ENCODE measurements around the gene CDK9. TPM values are rescaled to one million over a fixed set of nuclear protein-coding genes. Genes with fewer than 3 reads are reported as not detected.

Gene CDK9
- total and polyA plus RNA-seq, 10 of the 15 experiments (the other 5 are each of a cell fraction or from before 2014, with no cell fraction given): 7.3 to 92.6 (median 51.6) TPM

GRCh38 chr9:127771570-127772189 is 14.2 kb upstream of the CDK9 start:
- TF ChIP-seq HDGF (IDR thresholded peaks at IDR 0.05) (no peak), ZNF384 (IDR thresholded peaks at IDR 0.05; ENCODE audit: borderline replicate concordance, low read depth, low read length) (no peak), EGR1 (IDR thresholded peaks at IDR 0.05; ENCODE audit: borderline replicate concordance in 1 of 2, low read depth in 2 of 2, low read length in 2 of 2) (no peak), SP1 (IDR thresholded peaks at IDR 0.05; ENCODE audit: low read depth, low read length) (no peak), E2F8 (IDR thresholded peaks at IDR 0.05; ENCODE audit: low read depth, partially characterized antibody) (no peak), RCOR1 (conservative IDR thresholded peaks at IDR 0.05; ENCODE audit: low read depth, low read length) (no peak), MYB (IDR thresholded peaks at IDR 0.05; ENCODE audit: borderline replicate concordance, low read depth, low read length) (no peak), ZBED1 (IDR thresholded peaks at IDR 0.05; ENCODE audit: borderline replicate concordance) (no peak), ZBTB4 (CRISPR knock-in tag; IDR thresholded peaks at IDR 0.05) (no peak), SIX5 (IDR thresholded peaks at IDR 0.05; ENCODE audit: low read depth, low read length, severe bottlenecking) (no peak), JUNB (IDR thresholded peaks at IDR 0.05) (no peak), CREM (IDR thresholded peaks at IDR 0.05; ENCODE audit: low read depth) (no peak), NR2C2 (IDR thresholded peaks at IDR 0.05; ENCODE audit: borderline replicate concordance, control insufficient read depth, insufficient read length, low read depth) (no peak), ZNF207 (IDR thresholded peaks at IDR 0.05; ENCODE audit: borderline replicate concordance) (no peak), BCL11A (IDR thresholded peaks at IDR 0.05; ENCODE audit: low read depth, low read length) (no peak), PAX5 (IDR thresholded peaks at IDR 0.05; ENCODE audit: borderline replicate concordance, low read depth, low read length) (no peak), POLR2AphosphoS2 (IDR thresholded peaks at IDR 0.05; ENCODE audit: low read depth, low read length) (no peak)
- 15% methylated on average over 7 of the region's 19 CpGs for WGBS (ENCODE audit: insufficient coverage, insufficient replicate concordance, low lambda C conversion rate, missing lambda C conversion rate)
- peak overlapping the region; percentile 37; the same call in 1 of the 2 replicates for H3K4me3 ChIP-seq
- H3K9ac ChIP-seq (ENCODE audit: control insufficient read depth, insufficient read depth, low read length): no peak overlapping the region
- H4K20me1 ChIP-seq (ENCODE audit: control insufficient read depth, insufficient read depth): peaks cover 3% of the 10 kb centered on the region; the same call in 1 of the 2 replicates
- peaks cover 24% of the 10 kb centered on the region for H3K4me1 ChIP-seq (ENCODE audit: control insufficient read depth, insufficient read depth, low read length)
- peak overlapping the region; percentile 28; the same call in 1 of the 2 replicates for H3K27ac ChIP-seq (ENCODE audit: control insufficient read depth, insufficient read depth)
- H2AFZ ChIP-seq (ENCODE audit: control insufficient read depth, low read depth, low read length): peak overlapping the region; percentile 37
- no peak for FAIRE-seq
- intact Hi-C loops (cut with micrococcal nuclease; ENCODE audit: unreplicated experiment): no loop called here
- ATAC-seq: no peak
- in situ Hi-C loops (cut with MboI): no loop called here
- SMC1A ChIA-PET (ENCODE audit: uncharacterized antibody, unreplicated experiment): interaction anchor here (0.6 to 1.9 kb wide), 8 partner anchors 8 to 150 kb away, joined by 3 to 26 read pairs (median 4); partner anchors contain the start of genes CDK9 and TOR2A
- CTCF ChIA-PET: interaction anchor here (0.5 to 9.2 kb wide), 9 partner anchors 10 to 161 kb away, joined by 3 to 75 read pairs (median 4); partner anchors contain the start of genes CDK9, ST6GALNAC4 and TOR2A
- H3K4me2 ChIP-seq (ENCODE audit: control insufficient read depth, insufficient read depth): peak overlapping the region; percentile 65
- DNase-seq (ENCODE audit: low read depth, low spot score): no peak
- no peaks in the 10 kb centered on the region for H3K27me3 ChIP-seq (replicated peaks in 1 of 2; ENCODE audit: control insufficient read depth in 2 of 2, insufficient read depth in 2 of 2, low read length in 1 of 2)
- RAD21 ChIA-PET (ENCODE audit: unreplicated experiment): interaction anchor here (0.9 to 7.6 kb wide), 10 partner anchors 8 to 224 kb away, joined by 3 to 61 read pairs (median 7); partner anchors contain the start of genes CDK9, ST6GALNAC4 and TOR2A
- H3K36me3 ChIP-seq (ENCODE audit: control insufficient read depth in 2 of 2, insufficient read depth in 2 of 2, low read length in 1 of 2): peaks cover 4 to 26% of the 10 kb centered on the region in 2 experiments
- no TSS peak for BruUV-seq (replicated peaks)
- no peaks in the 10 kb centered on the region for H3K9me3 ChIP-seq (replicated peaks; ENCODE audit: control insufficient read depth, insufficient read depth, low read length)
- peaks cover 22% of the 10 kb centered on the region for H3K79me2 ChIP-seq (ENCODE audit: control insufficient read depth, insufficient read depth, low read length)
- POLR2A ChIA-PET: interaction anchor here (0.5 to 3.6 kb wide), 16 partner anchors 9 to 1750 kb away, joined by 3 to 42 read pairs (median 5); partner anchors contain the start of genes CDK9, FPGS, ST6GALNAC4 and TOR2A
